ENCODE data around the gene DOCK4. TPM values are rescaled to one million over a fixed set of nuclear protein-coding genes. Genes with fewer than 3 reads are reported as not detected.

DOCK4 gene
- total and polyA plus RNA-seq, 2 of the 8 experiments (the other 6 are each of a cell fraction or from before 2014, with no cell fraction given), result 5.1 to 23.6 TPM

GRCh38 chr7:112065758-112066157, 140.4 kb downstream of the DOCK4 start (continued):
- TF ChIP-seq, protein P1, sequence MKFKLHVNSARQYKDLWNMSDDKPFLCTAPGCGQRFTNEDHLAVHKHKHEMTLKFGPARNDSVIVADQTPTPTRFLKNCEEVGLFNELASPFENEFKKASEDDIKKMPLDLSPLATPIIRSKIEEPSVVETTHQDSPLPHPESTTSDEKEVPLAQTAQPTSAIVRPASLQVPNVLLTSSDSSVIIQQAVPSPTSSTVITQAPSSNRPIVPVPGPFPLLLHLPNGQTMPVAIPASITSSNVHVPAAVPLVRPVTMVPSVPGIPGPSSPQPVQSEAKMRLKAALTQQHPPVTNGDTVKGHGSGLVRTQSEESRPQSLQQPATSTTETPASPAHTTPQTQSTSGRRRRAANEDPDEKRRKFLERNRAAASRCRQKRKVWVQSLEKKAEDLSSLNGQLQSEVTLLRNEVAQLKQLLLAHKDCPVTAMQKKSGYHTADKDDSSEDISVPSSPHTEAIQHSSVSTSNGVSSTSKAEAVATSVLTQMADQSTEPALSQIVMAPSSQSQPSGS (IDR thresholded peaks at IDR 0.05; ENCODE audit: low read length), result no peak

Measured in H1 (cell line).